T-helper 22 cell (primary cell): ENCODE measurements around the gene KTN1.

Experiments used
- DNase-seq: peaks from one replicate; pipeline ENCODE4 v3.0.0-alpha.2; 2020; ENCODE audit warnings: low read depth

Gene KTN1

GRCh38 chr14:55673048-55673447 lies 93.0 kb downstream of the KTN1 start:
- DNase-seq, result no peak

DNA sequence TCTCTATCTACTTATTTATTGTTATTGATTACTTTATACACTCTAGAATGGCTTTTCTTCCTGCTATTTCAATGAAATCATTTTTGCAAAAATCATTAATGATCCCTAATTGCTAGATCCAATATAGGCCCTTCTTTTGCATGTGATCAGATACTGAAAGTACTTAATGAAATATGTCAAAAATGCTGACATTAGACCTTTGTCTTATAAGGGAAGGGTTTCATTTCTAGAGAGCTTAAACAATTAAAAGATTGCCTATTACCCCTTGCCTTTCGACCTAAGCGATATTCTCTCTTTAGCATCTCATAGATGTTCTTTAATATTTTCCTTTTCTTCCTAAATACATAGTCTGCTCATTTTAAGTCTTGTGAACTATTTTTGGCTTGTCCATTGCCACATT lies 101.1 kb downstream of the KTN1 start:
- DNase-seq, result no peak

DNA sequence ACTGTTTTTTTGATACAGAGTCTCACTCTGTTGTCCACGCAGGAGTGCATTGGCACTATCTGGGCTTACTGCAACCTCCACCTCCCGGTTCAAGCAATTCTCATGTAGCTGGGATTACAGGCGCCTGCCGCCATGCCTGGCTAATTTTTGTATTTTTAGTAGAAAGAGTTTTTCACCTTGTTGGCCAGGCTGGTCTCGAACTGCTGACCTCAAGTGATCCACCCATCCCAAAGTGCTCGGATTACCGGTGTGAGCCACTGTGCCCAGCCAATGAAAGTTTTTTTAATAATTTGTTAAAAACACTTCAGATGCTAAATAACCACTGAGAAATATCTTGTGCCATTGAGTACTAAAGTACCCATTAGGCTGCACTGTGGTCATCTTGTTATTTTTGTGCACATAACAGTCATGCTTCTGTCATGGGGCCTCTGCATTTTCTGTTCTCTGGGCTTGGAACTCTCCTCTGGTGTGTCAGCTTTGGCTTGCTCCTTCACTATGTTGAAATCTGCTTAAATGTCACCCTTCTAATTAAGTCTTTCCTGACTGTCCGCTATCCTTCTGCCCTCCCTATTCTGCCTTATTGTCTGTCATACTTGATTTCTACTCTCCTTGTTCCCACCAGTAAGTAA lies 105.1 kb downstream of the KTN1 start:
- no peak for DNase-seq

DNA sequence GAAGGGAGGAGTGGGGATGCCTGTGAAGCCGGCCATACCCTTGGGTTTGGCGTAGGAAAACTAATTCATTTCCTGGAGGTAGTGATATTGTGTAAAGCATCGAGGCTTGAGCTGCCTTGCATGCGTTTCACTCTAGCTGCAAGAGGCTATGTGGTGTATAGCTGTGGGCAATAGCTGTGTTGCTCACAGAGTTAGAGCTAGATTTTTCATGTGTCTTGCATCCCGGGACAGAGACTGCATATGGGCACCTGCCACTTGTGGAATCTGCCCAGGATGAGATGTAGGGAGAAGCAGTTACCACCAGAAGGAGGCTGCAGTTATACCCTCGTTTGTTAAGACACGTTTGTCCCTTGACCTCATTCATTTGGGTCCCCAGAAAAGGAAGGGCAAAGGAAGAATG lies 106.7 kb downstream of the KTN1 start:
- DNase-seq, result no peak

DNA sequence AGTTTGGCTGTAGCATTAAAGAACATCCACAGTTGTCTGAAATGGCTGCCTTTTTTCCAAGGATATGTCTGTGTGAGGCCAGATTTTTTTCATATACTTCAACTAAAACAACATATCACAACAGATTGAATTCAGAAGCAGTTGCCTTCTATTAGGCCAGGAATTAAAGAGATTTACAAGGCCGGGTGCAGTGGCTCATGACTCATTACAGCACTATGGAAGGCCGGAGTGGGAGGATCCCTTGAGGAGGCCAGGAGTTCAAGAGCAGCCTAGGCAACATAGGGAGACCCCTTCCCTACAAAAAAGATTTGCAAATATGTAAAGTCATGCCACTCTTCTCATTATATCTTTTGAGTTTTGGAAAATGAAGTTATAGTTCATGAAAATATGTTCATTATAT lies 108.6 kb downstream of the KTN1 start:
- no peak for DNase-seq

DNA sequence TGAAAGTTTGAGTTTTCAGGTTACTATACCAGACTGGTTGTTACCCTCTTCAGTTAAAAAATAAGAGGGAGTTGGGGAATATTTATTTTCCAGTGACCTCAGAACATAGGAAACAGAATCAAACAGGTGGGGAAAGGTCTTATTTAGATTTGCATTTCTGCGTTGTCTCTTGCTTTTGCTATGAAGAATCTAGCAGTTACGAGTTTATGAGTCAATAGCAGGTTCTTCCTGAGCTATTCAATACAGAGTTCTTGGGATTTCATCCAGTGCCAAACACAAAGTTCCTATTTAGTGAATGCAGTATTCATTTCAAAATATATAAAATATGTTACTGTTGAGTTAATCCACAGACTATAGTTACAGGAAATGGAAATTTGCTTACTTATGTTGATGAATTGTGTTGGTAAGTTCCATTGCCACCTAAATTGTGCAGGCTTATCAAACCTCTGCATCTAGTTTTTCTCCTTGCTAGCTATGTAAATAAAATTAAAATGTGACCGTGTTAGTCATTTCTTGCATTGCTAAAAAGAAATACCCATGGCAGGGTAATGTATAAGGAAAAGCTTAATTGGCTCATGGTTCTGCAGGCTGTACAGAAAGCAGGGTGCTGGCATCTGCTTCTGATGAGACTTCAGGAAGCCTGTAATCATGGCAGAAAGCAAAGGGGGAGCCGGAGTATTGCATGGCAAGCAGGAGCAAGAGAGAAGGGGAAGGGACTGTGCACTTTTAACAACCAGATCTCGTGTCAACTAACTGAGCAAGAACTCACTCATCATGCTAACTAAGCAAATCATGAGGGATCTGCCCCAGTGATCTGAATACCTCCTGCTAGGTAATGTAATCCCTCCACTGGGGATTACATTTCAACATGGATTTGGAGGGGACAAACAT lies 110.2 kb downstream of the KTN1 start:
- no peak for DNase-seq

GRCh38 chr14:55691659-55692058 lies 111.7 kb downstream of the KTN1 start:
- DNase-seq, result no peak

GRCh38 chr14:55693904-55694303 lies 113.9 kb downstream of the KTN1 start:
- DNase-seq, result no peak

DNA sequence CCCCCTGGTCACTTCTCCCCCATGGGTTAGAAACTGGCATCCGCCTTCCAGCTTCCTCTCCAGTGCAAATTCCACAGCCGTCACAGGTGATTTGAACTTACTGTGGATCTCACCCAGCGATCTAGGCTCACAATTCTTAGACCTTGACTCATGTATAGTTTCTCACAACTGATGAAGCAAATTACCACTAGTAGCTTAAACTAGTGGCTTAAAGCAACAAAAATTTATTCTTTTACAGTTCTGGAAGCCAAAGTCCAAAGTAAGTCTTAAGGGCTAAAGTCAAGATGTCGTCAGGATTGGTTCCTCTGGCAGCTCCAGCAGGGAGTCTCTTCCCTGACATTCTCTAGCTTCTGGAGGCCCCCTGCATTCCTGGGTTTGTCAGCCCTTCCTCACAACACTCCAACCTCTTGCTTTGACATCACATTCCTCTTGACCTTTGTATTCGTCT lies 117.4 kb downstream of the KTN1 start:
- DNase-seq, result no peak

DNA sequence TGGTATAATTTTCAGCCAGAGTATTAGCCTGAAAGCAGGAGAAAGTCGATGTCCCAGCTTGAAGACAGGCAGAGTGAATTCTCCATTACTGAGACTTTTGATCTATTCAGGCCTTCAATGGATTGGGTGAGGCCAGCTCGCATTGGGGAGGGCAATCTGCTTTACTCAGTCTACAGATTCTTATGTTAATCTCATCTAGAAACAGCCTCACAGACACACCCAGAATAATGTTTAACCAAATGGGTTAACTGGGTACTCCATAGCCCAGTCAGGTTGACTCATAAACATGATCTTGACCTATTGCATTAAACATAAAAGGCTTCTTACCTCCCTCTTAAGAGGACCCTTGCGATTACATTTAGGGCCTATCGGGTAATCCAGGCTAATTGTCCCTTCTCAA lies 118.0 kb downstream of the KTN1 start:
- no peak for DNase-seq

- no peak for DNase-seq
These were observed 119.4 kb downstream of the KTN1 start for GRCh38 chr14:55699131-55700057.

DNA sequence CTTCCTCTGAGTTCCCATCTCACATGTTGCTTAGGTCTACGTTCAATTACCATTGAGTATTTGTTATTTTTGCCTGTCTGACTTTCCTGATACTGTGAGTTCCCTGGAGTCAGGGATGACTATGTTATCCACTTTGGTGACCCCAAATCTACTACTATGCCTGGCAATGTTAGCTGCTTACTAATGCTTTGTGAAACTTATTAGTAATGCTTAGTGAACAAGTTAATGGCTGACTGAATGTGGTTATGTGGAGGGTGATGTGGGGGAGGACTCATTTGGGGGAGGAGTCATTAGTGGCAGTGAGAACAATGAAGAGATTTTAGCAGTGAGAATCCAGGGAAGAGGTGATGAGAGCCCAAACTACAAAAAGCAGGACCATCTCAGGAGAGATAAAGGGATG lies 121.6 kb downstream of the KTN1 start:
- DNase-seq, result no peak

DNA sequence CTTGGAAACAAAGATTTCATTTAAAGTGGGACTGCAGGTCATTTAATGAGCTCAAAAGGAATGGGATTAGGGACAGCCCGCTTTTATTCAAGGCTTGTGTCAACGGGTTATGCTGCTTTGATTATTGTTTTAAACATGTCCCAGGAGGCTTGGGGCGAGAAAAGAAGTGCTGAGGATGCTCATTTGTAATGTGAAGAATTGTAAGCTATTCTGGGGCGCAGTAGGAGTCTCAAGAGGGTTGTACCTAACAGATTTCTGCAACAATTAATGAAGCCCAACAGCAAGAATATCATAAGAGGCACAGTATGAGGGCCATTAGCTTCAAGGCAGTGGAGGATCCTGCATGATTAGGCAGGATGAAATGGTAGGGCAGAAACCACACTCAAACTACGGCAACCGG lies 122.5 kb downstream of the KTN1 start:
- DNase-seq, result no peak

GRCh38 chr14:55704654-55705053 lies 124.6 kb downstream of the KTN1 start:
- no peak for DNase-seq

GRCh38 chr14:55705651-55706364 lies 125.8 kb downstream of the KTN1 start:
- no peak for DNase-seq

GRCh38 chr14:55706365-55706684 lies 126.3 kb downstream of the KTN1 start:
- DNase-seq, result no peak

DNA sequence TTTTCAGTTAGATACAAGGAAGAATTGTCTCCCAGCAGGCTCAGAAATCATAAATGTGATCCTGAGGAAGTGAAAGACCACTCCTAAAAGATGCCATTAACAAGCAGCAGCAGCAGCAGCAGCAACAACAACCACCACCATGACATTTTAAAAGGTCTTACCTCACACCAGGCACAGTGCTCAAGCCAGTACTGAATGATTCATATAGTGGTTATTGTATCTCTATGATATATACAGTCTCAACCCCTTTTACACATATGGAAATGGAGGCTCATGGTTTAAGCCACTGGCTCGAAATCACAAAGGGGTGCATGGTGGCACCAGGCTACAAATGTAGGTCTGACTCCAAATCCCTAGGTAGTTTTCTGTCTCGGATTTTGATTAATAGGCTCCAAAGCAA lies 126.9 kb downstream of the KTN1 start:
- DNase-seq, result no peak

GRCh38 chr14:55707365-55707804 lies 127.4 kb downstream of the KTN1 start:
- DNase-seq, result no peak

- DNase-seq, result no peak
These were observed 130.6 kb downstream of the KTN1 start for GRCh38 chr14:55710506-55711041.

DNA sequence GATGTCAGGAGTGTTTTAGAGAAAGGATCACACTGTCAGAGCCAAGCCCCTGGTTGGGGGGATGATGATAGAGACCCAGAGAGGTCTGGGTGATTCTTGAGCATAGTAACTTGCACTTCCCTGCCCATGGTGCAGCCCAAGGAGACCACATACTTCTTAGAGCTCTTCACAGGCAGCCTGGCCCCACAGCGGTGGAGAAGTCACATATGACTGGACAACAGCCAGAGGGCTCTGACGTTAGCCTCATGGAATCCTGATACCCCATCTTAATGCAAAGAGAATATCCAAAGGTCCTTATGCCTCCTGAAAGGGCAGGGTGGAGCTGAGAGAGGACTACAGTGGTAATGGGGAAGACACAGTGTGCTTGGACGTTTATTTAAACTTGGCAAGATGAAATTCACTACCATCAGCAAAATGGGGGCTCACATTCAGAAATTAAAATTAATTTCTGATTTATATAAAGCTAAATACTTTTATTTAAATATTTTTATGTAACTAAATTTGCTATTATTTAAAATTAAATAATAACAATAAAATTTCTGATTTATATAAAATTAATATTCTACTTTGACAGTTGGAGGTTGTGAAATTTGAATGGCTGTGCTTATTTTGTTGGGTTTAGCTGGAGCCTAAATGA lies 131.3 kb downstream of the KTN1 start:
- no peak for DNase-seq

- DNase-seq, result no peak
These were observed 132.5 kb downstream of the KTN1 start for GRCh38 chr14:55712491-55712890.
